ENCODE measurements around the gene TAS2R43. TPM values are rescaled to one million over a fixed set of nuclear protein-coding genes. Genes with fewer than 3 reads are reported as not detected.
"Not testable (repeated sequence)": the region's sequence is repeated elsewhere in the genome, so short reads cannot be mapped to it uniquely, and the experiment has no call there.

TAS2R43 gene
- under 1 TPM in 1 of 2 experiments, not detected in 1; 0.21 TPM for total RNA-seq

- Mint-ChIP-seq H3K9me3 (no peaks in the 10 kb centered on the region), H3K4me3 (no peak within 1 kb of the TSS), H3K27me3 (no peaks in the 10 kb centered on the region), H3K27ac (no peak within 1 kb of the TSS), H3K4me1 (ENCODE audit: low read depth) (no peaks in the 10 kb centered on the region), H3K36me3 (peaks cover 2% of the 10 kb centered on the region)
- ChIA-PET CTCF (no interaction called here), POLR2A (no interaction called here)
- intact Hi-C loops (cut with micrococcal nuclease): no loop called here
- DNase-seq: no peak
These were observed at the start of gene TAS2R43 for GRCh38 chr12:11092128-11092527. TSS of gene TAS2R43 (minus strand) at chr12:11092313. CDS start at chr12:11092229, 84 bp downstream.

GRCh38 chr12:11136075-11136474 lies 44.0 kb upstream of the TAS2R43 start:
- Mint-ChIP-seq H3K4me1 (ENCODE audit: low read depth) (peaks cover 35% of the 10 kb centered on the region), H3K27ac (no peak overlapping the region), H3K36me3 (peaks cover 14% of the 10 kb centered on the region), H3K9me3 (no peaks in the 10 kb centered on the region), H3K4me3 (no peak overlapping the region), H3K27me3 (no peaks in the 10 kb centered on the region)
- intact Hi-C loops (cut with micrococcal nuclease): no loop called here
- CTCF ChIA-PET: no interaction called here
- POLR2A ChIA-PET: no interaction called here
- no peak for DNase-seq

GRCh38 chr12:11134305-11134704 lies 42.2 kb upstream of the TAS2R43 start, which contains the start of gene TAS2R30:
TSS of gene TAS2R30 (minus strand) at chr12:11134644. CDS start at chr12:11134244, 400 bp downstream.
- ChIA-PET POLR2A (no interaction called here), CTCF (interaction anchor here (0.9 kb wide), 1 partner anchor 65 kb away, joined by 3 read pairs; no protein-coding TSS in a partner anchor)
- intact Hi-C loops (cut with micrococcal nuclease): no loop called here
- H3K36me3 Mint-ChIP-seq: peaks cover 9% of the 10 kb centered on the region
- H3K27ac Mint-ChIP-seq: no peak within 1 kb of the TSS
- no peaks in the 10 kb centered on the region for H3K27me3 Mint-ChIP-seq
- peaks cover 35% of the 10 kb centered on the region for H3K4me1 Mint-ChIP-seq (ENCODE audit: low read depth)
- no peak within 1 kb of the TSS for H3K4me3 Mint-ChIP-seq
- H3K9me3 Mint-ChIP-seq: no peaks in the 10 kb centered on the region
- no peak for DNase-seq

GRCh38 chr12:11133816-11134215 lies 41.7 kb upstream of the TAS2R43 start:
- peaks cover 14% of the 10 kb centered on the region for H3K36me3 Mint-ChIP-seq
- no peaks in the 10 kb centered on the region for H3K27me3 Mint-ChIP-seq
- DNase-seq: no peak
- CTCF ChIA-PET: no interaction called here
- H3K9me3 Mint-ChIP-seq: no peaks in the 10 kb centered on the region
- H3K4me3 Mint-ChIP-seq: no peak overlapping the region
- intact Hi-C loops (cut with micrococcal nuclease): no loop called here
- POLR2A ChIA-PET: no interaction called here
- no peak overlapping the region for H3K27ac Mint-ChIP-seq
- peaks cover 35% of the 10 kb centered on the region for H3K4me1 Mint-ChIP-seq (ENCODE audit: low read depth)

GRCh38 chr12:11133162-11133561 lies 41.0 kb upstream of the TAS2R43 start:
- H3K27me3 Mint-ChIP-seq: no peaks in the 10 kb centered on the region
- peaks cover 35% of the 10 kb centered on the region for H3K4me1 Mint-ChIP-seq (ENCODE audit: low read depth)
- H3K36me3 Mint-ChIP-seq: peaks cover 15% of the 10 kb centered on the region
- POLR2A ChIA-PET: no interaction called here
- H3K9me3 Mint-ChIP-seq: no peaks in the 10 kb centered on the region
- H3K27ac Mint-ChIP-seq: no peak overlapping the region
- intact Hi-C loops (cut with micrococcal nuclease): no loop called here
- no peak overlapping the region for H3K4me3 Mint-ChIP-seq
- DNase-seq: no peak
- CTCF ChIA-PET: no interaction called here

- no peak overlapping the region for H3K4me3 Mint-ChIP-seq
- H3K27me3 Mint-ChIP-seq: no peaks in the 10 kb centered on the region
- H3K36me3 Mint-ChIP-seq: peaks cover 20% of the 10 kb centered on the region
- POLR2A ChIA-PET: no interaction called here
- DNase-seq: no peak
- intact Hi-C loops (cut with micrococcal nuclease): no loop called here
- peaks cover 21% of the 10 kb centered on the region for H3K4me1 Mint-ChIP-seq (ENCODE audit: low read depth)
- CTCF ChIA-PET: no interaction called here
- peaks cover 5% of the 10 kb centered on the region for H3K9me3 Mint-ChIP-seq
- H3K27ac Mint-ChIP-seq: no peak overlapping the region
These were observed 38.9 kb upstream of the TAS2R43 start for GRCh38 chr12:11130999-11131398.

GRCh38 chr12:11130382-11130781 lies 38.3 kb upstream of the TAS2R43 start:
- ChIA-PET POLR2A (no interaction called here), CTCF (no interaction called here)
- Mint-ChIP-seq H3K27me3 (no peaks in the 10 kb centered on the region), H3K4me3 (no peak overlapping the region), H3K9me3 (peaks cover 5% of the 10 kb centered on the region), H3K36me3 (peaks cover 20% of the 10 kb centered on the region), H3K4me1 (ENCODE audit: low read depth) (peaks cover 19% of the 10 kb centered on the region), H3K27ac (no peak overlapping the region)
- intact Hi-C loops (cut with micrococcal nuclease): no loop called here
- no peak for DNase-seq

GRCh38 chr12:11114130-11114529 lies 22.0 kb upstream of the TAS2R43 start:
- not testable (repeated sequence) for H3K27me3 Mint-ChIP-seq, DNase-seq

GRCh38 chr12:11111213-11111612 lies 19.1 kb upstream of the TAS2R43 start:
- not testable (repeated sequence) for H3K27ac Mint-ChIP-seq

More at GRCh38 chr12:11114130-11114529, 22.0 kb upstream of the TAS2R43 start:
- H3K27ac Mint-ChIP-seq; intact Hi-C loops (cut with micrococcal nuclease); POLR2A ChIA-PET; H3K4me3 Mint-ChIP-seq; CTCF ChIA-PET: not testable (repeated sequence)
- H3K4me1 Mint-ChIP-seq (ENCODE audit: low read depth): peaks cover 35% of the 10 kb centered on the region
- peaks cover 84% of the 10 kb centered on the region for H3K36me3 Mint-ChIP-seq
- H3K9me3 Mint-ChIP-seq: peaks cover 60% of the 10 kb centered on the region

GRCh38 chr12:11108862-11109261 lies 16.7 kb upstream of the TAS2R43 start:
- H3K4me1 Mint-ChIP-seq (ENCODE audit: low read depth): peaks cover 31% of the 10 kb centered on the region
- peaks cover 50% of the 10 kb centered on the region for H3K9me3 Mint-ChIP-seq
- H3K36me3 Mint-ChIP-seq: peaks cover 79% of the 10 kb centered on the region
- no peaks in the 10 kb centered on the region for H3K27me3 Mint-ChIP-seq
- POLR2A ChIA-PET: no interaction called here
- intact Hi-C loops (cut with micrococcal nuclease): no loop called here
- no peak for DNase-seq
- H3K4me3 Mint-ChIP-seq: no peak overlapping the region
- CTCF ChIA-PET: no interaction called here
- H3K27ac Mint-ChIP-seq: no peak overlapping the region

More at GRCh38 chr12:11111213-11111612, 19.1 kb upstream of the TAS2R43 start:
- intact Hi-C loops (cut with micrococcal nuclease); H3K4me3 Mint-ChIP-seq; DNase-seq; H3K27me3 Mint-ChIP-seq; CTCF ChIA-PET; POLR2A ChIA-PET: not testable (repeated sequence)
- H3K36me3 Mint-ChIP-seq: peaks cover 84% of the 10 kb centered on the region
- peaks cover 58% of the 10 kb centered on the region for H3K9me3 Mint-ChIP-seq
- H3K4me1 Mint-ChIP-seq (ENCODE audit: low read depth): peaks cover 31% of the 10 kb centered on the region

GRCh38 chr12:11107719-11108118 lies 15.6 kb upstream of the TAS2R43 start:
- Mint-ChIP-seq H3K27ac (no peak overlapping the region), H3K9me3 (peaks cover 43% of the 10 kb centered on the region), H3K4me1 (ENCODE audit: low read depth) (peaks cover 28% of the 10 kb centered on the region)

GRCh38 chr12:11106288-11106687 lies 14.2 kb upstream of the TAS2R43 start:
- CTCF ChIA-PET: no interaction called here
- peaks cover 24% of the 10 kb centered on the region for H3K4me1 Mint-ChIP-seq (ENCODE audit: low read depth)
- peaks cover 67% of the 10 kb centered on the region for H3K36me3 Mint-ChIP-seq
- H3K4me3 Mint-ChIP-seq: no peak overlapping the region
- intact Hi-C loops (cut with micrococcal nuclease): no loop called here
- H3K27ac Mint-ChIP-seq: no peak overlapping the region
- POLR2A ChIA-PET: no interaction called here
- peaks cover 35% of the 10 kb centered on the region for H3K9me3 Mint-ChIP-seq
- H3K27me3 Mint-ChIP-seq: no peaks in the 10 kb centered on the region
- no peak for DNase-seq

More at GRCh38 chr12:11107719-11108118, 15.6 kb upstream of the TAS2R43 start:
- intact Hi-C loops (cut with micrococcal nuclease): no loop called here
- Mint-ChIP-seq H3K36me3 (peaks cover 75% of the 10 kb centered on the region), H3K27me3 (no peaks in the 10 kb centered on the region), H3K4me3 (no peak overlapping the region)
- no peak for DNase-seq
- ChIA-PET CTCF (interaction anchor here (0.6 kb wide), 1 partner anchor 374 kb away, joined by 3 read pairs; no protein-coding TSS in a partner anchor), POLR2A (no interaction called here)

- Mint-ChIP-seq H3K27ac (no peak overlapping the region), H3K4me1 (ENCODE audit: low read depth) (peaks cover 16% of the 10 kb centered on the region), H3K27me3 (no peaks in the 10 kb centered on the region), H3K9me3 (peaks cover 27% of the 10 kb centered on the region), H3K36me3 (peaks cover 62% of the 10 kb centered on the region), H3K4me3 (no peak overlapping the region)
- POLR2A ChIA-PET: no interaction called here
- DNase-seq: no peak
- intact Hi-C loops (cut with micrococcal nuclease): no loop called here
- CTCF ChIA-PET: no interaction called here
These were observed 13.4 kb upstream of the TAS2R43 start for GRCh38 chr12:11105546-11105945.
